Measurements from ENCODE around the gene ACMSD. TPM values are rescaled to one million over a fixed set of nuclear protein-coding genes. Genes with fewer than 3 reads are reported as not detected.

The ACMSD gene
- total RNA-seq, 4 donors from 2014 or later, result not detected

DNA sequence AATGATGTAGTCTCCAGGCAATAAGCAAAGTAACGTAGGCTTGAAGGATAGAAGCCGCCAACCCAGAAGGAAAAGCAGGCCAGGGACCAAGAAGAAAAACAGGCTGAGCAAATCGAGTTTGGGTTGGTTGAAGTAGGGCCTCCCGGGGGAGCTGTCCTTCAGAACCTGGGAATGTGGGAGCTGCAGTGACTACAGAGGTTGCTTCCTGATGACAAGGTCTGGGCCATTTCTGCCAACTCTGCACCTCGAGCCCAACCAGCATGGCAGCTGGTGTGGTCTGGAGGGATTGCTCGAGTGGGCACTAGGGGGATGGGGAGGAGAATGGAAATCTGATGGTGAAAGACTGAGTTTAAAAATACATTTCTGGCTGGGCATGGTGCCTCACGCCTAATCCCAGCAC lies 14.1 kb downstream of the ACMSD start:
- TF ChIP-seq CTCF (IDR thresholded peaks at IDR 0.05; ENCODE audit: low read depth), result no peak

DNA sequence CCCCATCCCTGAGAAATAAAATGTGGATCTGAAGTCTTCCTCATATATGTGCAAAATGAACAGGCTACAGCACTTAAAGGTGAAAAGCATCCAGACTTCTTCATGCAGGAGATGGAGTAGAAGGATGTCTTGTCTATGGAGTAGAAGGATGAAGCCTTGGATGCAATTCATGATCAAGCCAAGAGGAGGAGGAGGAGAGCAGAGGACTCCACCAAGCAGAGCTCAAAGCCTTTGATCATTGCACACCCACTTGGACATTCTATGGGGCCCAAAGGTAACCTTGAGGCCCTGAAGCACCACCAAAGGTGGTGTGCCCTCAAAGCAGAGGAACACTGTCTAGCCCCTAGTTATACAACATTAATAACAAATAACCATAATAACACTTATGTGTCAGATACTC lies 17.3 kb downstream of the ACMSD start:
- no peak for TF ChIP-seq CTCF (IDR thresholded peaks at IDR 0.05; ENCODE audit: low read depth)

GRCh38 chr2:134858245-134858644 lies 19.8 kb downstream of the ACMSD start:
- no peak for TF ChIP-seq CTCF (IDR thresholded peaks at IDR 0.05; ENCODE audit: low read depth)

- TF ChIP-seq CTCF (IDR thresholded peaks at IDR 0.05; ENCODE audit: low read depth), result no peak
Measured at GRCh38 chr2:134861173-134861572, 22.8 kb downstream of the ACMSD start.

DNA sequence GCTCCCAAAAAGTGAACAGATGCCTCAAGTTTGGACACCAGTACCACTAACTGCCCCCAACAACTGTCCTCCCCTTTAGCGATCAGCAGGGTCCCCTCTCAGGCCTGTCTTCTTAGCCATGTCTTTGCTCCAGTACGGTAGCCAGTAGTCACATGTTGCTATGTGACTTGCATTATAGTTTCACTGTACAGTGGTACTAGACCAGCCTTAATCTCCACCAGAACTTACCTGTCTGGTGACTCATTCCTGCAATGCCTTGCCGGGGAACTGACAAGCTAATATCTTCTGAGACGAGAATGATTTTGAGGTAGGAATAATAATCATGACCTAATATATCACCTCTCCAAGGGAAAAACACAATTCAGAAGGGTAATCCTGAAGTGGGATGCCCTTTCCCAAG lies 23.7 kb downstream of the ACMSD start:
- no peak for TF ChIP-seq CTCF (IDR thresholded peaks at IDR 0.05; ENCODE audit: low read depth)

DNA sequence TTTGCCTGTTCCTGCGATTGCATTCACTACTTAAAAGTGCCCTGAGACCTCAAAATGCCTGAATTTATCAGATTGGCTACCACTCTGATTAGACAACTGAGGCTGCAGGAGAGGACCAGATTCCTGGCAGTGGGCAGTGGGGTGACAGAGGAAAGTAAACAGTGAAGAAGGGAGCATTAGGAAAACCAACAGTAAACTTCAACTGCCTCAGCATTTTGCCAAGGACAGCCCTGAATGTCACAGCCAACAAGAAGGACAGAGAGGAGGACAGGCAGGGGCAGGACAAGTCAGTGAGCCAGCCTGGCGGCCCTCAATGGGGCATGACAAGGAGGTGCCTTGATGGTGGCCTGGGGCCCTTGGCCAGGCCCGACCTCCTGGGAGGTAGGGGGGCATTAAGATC lies 24.3 kb downstream of the ACMSD start:
- TF ChIP-seq CTCF (IDR thresholded peaks at IDR 0.05; ENCODE audit: low read depth), result no peak

DNA sequence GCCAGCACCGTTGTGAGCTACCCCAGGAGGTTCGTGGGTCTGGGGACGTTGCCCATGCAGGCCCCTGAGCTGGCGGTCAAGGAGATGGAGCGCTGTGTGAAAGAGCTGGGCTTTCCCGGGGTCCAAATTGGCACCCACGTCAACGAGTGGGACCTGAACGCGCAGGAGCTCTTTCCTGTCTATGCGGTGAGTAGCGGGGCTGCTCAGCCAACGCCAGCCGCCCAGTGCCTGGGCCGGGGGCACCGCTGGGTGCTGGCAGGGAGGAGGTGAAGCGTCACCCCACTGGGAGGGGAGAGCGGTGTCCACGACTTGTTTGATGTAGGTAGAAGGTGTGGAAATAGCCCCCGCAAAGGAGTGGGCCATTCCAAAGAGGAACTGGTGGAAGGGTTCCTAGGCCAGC lies 25.0 kb downstream of the ACMSD start:
- TF ChIP-seq CTCF (IDR thresholded peaks at IDR 0.05; ENCODE audit: low read depth), result no peak

Data from subcutaneous adipose tissue (tissue), 4 donors.